Cardiac atrium fibroblast (primary cell): ENCODE results near the gene IFT20. TPM values are rescaled to one million over a fixed set of nuclear protein-coding genes. Genes with fewer than 3 reads are reported as not detected.

Experiments
- total RNA-seq: library from RNA; depleted of rRNA; stranded (reverse); fragments of >200 nt; gene quantifications from 2 replicates; pipeline ENCODE4 v1.2.3, GENCODE V29; 2015

Gene IFT20, protein sequence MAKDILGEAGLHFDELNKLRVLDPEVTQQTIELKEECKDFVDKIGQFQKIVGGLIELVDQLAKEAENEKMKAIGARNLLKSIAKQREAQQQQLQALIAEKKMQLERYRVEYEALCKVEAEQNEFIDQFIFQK
- 52.5 and 61.9 TPM in 2 replicates for total RNA-seq

DNA sequence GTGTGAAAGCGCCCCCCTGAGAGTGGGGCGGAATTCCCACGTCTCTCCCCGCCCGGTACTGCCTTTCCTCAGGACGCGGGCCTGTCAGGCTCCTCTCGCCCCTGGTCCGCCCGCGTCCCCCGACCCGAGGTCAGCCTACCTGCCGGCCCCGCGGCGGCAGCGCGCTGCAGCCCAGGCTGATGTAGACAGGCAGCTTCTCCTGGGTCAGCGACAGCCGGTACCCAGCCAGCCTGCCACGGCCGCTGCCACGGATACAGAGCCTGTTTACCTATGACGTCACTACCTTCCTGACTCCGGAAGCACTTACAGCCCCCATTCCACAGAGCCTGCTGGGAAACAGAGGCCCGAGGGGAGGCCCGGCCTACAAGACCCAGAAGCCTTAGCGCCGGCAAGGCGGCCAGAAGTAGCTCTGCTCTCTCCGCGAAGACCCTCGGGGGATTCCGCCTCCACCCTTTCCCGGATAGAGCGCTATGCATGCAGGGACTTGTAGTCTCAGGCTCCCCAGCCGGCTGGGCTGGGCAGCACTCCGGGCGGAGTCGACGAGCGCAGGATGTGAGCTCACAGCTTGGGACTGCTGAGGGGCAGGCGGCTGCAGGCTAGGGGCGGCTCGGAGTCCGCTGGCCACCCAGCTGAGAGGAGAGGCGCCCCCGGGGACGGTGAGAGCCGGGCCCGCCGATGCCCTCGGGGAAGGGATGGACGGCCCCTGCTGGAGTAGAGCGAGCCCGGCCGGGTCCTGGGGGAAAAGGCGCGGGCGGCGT lies at the start of gene IFT20, which contains the start of gene TNFAIP1:
Gene IFT20 (minus strand): TSS at position 272 of the 758 bp plus-strand sequence. CDS start 3,487 bp downstream, outside the sequence.
Gene TNFAIP1 (plus strand): TSS at position 561 of the 758 bp plus-strand sequence. CDS start 3,761 bp downstream, outside the sequence.

DNA sequence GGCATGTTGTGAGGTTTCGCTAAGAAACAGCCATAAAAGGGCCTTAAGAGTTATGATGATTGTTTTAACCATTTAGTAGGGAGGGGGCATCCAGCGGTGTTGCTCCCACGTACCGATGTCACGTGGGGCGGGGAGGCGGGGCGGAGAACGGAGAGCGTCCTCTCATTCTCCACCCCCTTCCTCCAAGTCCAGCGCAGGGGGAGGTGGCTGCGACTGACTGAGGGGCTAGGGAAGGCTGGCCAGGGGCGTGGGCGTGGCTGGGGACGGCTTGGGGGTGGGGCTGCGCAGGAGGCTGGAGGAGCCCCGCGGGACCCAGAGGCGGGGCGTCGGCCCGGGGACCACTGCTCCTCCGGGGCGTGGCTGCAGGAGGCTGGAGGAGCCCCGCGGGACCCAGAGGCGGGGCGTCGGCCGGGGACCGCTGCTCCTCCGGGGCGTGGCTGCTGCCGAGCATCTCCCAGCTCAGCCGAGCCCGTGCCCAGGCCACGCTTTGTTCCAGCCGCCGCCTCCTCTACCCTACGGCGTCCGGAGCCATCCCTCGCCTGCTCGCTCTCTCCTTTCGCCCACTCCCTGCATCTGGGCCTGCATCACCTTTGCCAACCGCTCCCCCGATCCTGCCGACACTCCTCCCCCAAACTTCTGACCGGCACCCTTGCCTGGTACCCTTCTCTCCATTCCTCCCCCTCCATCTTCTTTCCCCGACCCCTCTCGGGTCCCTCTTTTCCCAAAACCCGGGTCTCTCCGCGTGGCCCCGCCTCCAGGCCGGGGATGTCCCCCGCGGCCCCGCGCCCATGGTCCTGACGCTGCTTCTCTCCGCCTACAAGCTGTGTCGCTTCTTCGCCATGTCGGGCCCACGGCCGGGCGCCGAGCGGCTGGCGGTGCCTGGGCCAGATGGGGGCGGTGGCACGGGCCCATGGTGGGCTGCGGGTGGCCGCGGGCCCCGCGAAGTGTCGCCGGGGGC lies 36.3 kb upstream of the IFT20 start, which contains the start of gene SARM1:
Gene SARM1 (plus strand): TSS at position 450 of the 958 bp plus-strand sequence. CDS start 339 bp downstream, at position 789.

DNA sequence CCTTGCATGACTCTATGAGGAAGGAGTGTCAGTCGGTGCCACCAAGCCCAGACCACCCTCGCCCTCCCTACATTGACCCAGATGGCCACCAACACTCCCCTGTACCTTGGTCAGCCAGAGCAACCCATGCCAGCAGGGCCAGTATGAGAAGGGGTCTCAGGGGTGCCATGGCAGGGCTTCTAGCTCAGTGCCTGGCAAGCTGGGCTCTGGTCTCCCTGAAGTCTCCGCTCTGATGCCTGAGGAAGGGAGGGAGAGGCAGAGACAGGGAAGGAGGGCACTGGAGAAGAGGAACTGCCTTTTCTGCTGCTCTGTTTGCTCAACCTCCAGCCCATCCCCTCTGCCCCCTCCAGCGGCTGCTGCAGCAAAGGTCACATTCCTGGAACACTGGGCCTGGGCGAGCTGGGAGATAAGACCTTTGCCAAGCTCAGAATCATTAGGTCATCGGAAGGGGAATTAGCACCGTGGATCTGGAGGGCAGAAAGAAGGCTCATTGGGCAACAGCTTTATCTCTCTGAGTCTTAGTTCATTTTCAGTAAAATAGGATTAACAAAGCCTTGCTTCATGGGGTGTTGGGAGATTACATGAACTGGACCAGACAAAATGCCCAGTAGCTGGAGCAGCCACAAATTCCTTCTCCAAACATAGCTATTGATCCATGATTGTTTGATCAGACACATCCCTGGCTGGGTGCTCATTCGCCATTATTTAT lies 34.9 kb upstream of the IFT20 start, which contains the start of gene VTN:
Gene VTN (minus strand): TSS at position 273 of the 709 bp plus-strand sequence. CDS start 104 bp downstream, at position 169.

DNA sequence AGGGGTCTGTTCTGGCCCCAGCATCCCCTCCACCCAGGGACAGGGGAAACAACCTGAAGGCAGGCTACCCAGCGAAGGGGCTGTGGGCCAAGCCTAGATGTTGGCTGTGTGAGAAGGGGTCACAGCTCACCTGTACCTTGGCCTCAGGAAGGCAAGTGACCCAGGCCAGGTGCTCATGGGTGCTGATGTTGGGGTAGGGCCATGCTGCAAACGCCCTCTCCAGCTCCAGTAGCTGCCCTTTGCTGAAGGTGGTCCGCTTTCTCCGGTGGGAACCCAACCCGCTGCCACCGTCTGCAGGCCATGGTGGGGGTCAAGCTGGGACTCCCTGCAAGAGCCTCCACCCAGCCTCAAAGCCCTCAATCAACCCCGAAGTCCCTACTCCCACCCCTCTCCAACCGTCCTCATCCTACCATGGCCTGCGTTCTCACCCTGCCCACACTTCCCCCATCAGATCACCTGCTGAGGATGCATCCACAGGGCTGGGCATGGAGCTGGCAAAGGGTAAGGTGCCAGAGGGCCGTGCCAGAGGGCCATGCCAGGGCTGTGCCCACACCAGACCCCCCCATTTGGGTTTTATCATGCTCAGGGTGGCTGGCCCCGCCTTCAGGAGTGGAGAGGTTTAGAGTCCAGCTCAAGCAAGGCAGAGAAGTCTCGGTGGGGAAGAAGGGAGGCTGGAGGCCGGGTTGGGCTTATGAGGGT lies 29.5 kb upstream of the IFT20 start, which contains the start of gene SEBOX:
Gene SEBOX (minus strand): TSS at position 535 of the 699 bp plus-strand sequence. CDS start 48 bp downstream, at position 487.

DNA sequence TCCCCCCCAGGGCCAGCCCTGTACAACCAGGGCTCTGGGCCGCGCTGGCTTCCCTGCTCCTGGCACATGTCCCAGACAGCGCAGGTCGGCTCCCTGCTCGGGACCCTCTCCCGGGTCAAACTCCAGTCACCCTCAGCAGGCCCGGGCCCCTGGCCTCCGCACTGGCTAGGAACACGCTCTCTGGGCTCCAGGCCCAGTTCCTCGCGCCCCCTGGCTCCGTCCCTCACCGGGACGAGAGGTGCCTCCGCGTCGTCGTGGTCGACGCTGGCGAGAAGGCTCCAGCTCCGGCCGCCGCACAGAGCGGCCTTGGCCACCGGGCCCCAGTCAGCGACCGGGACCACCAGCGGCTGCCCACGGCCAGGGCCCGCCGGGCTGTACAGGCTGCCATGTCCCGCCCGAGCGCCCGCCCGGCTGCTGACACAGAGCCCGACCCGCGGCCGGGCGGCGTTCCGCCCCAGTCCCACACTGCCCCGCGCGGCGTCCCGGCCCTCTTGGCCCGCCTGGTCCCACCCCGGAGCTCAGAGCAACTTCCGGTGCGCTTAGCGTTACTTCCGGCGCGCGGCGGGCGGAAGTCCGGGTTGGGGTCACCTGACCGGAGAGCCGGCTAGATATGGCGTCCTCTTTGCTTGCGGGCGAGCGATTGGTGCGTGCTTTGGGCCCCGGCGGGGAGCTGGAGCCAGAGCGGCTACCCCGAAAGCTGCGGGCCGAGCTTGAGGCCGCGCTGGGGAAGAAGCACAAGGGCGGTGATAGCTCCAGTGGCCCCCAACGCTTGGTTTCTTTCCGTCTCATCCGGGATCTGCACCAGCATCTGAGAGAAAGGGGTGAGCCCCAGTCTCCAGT lies 22.0 kb upstream of the IFT20 start, which contains the start of gene POLDIP2:
Gene POLDIP2 (minus strand): TSS at position 467 of the 840 bp plus-strand sequence. CDS start 79 bp downstream, at position 388.

DNA sequence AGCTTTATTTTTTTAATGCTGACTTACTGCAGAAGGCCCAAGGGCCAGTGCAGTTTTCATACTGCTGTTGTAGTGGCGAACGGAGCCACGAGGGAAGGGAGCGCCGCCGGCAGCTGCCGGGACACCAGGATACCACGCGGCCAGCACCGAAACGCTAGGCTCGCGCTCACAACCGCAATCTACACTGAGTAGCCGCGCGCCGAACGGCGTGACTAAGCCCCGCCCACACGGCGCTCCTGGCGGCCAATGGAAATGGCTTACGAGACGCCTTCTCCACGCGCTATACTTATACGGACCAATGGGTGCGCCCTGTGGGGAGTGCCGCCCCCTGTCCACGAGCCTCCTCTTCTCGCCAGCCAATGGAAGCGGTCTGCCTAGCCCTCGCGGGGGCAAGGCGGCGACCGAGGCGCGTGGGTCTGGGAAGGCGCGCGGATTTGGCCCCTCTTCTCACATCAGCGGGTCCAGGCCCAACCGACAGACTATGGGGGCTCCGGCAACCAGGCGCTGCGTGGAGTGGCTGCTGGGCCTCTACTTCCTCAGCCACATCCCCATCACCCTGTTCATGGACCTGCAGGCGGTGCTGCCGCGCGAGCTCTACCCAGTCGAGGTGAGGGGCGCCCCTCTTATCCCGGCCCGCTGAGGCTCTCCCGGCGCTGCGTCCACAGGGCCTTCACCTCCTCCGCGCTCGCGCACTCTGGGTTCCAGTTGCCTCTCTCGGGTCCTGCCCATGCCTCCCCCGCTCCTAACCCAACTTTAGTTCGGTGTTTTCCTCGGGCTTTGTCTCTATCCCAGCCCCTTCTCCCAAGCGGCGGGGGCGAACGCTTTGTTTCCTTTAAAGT lies 16.3 kb downstream of the IFT20 start, which contains the start of gene TMEM97:
Gene TMEM97 (plus strand): TSS at position 442 of the 839 bp plus-strand sequence. CDS start 40 bp downstream, at position 482.

Other genes with a start within 250 kb of the IFT20 start
- 15.0 and 18.5 TPM in 2 replicates for gene TMEM97, start 16.3 kb downstream of the IFT20 start, total RNA-seq
- 35.2 and 42.8 TPM in 2 replicates for gene TNFAIP1, start 289 bp upstream of the IFT20 start, total RNA-seq
- 72.9 and 83.3 TPM in 2 replicates for gene POLDIP2, start 22.1 kb upstream of the IFT20 start, total RNA-seq
- gene SEBOX, start 29.7 kb upstream of the IFT20 start, total RNA-seq, result not detected in 2 replicates
- gene VTN, start 34.8 kb upstream of the IFT20 start, total RNA-seq, result 8.1 and 52.8 TPM in 2 replicates
- 5.2 and 11.2 TPM in 2 replicates for gene SARM1, start 36.2 kb upstream of the IFT20 start, total RNA-seq
- gene SLC46A1, start 70.7 kb upstream of the IFT20 start, total RNA-seq, result 6.3 and 13.4 TPM in 2 replicates
- not detected in 2 replicates for gene SLC13A2, start 138.2 kb upstream of the IFT20 start, total RNA-seq
- gene FOXN1, start 170.9 kb upstream of the IFT20 start, total RNA-seq, result not detected in 2 replicates
- gene UNC119, start 217.2 kb upstream of the IFT20 start, total RNA-seq, result 33.5 and 43.7 TPM in 2 replicates
- gene PIGS, start 236.1 kb upstream of the IFT20 start, total RNA-seq, result 82.3 and 154 TPM in 2 replicates
- 213 and 230 TPM in 2 replicates for gene ALDOC, start 241.4 kb upstream of the IFT20 start, total RNA-seq